GM21381 (cell line): ENCODE measurements around the gene SF3A2.

Experiments
- ATAC-seq: cut with Tn5 transposase; IDR thresholded peaks from one replicate; pipeline ENCODE4 v1.9.1; 2021; ENCODE audit warnings: mild to moderate bottlenecking, moderate library complexity; ENCODE audit not compliant: unreplicated experiment

The SF3A2 gene

DNA sequence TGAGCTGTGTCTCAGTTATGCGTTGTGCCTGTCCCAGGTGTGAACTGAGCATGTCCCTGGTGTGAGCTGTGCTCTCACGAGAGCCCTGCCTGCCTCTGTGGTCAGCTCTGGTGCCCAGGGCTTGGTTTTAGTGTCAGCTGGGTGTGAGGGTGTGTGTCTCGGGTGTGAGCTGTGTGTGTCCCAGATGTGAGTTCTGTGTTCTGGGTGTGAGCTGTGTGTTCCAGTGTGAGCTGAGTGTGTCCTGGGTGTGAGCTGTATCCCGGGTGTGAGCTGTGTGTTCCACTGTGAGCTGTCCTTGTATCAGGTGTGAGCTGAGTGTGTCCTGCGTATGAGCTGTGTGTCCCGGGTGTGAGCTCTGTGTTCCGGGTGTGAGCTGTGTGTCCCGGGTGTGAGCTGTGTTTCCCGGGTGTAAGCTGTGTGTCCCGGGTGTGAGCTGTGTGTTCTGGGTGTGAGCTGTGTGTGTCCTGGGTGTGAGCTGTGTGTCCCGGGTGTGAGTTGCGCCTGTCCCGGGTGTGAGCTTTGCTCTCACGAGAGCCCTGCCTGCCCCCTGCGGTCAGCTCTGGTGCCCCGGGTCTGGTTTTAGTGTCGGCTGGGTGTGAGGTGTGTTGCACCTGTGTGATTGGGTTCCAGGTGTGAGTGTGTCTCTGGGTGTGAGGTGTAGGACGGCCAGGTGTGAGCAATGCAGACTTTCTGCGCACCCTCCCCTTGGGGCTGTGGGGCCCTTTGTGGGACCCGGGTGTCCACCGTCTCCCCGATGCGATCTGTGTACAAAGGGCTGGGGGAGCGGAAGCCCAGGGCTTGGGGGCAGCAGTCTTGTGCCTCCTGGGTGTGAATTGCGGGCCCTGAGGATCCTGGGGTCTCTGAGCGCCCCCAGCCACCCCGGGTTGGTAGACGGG is 52.4 kb downstream of the SF3A2 start:
- ATAC-seq: no peak

DNA sequence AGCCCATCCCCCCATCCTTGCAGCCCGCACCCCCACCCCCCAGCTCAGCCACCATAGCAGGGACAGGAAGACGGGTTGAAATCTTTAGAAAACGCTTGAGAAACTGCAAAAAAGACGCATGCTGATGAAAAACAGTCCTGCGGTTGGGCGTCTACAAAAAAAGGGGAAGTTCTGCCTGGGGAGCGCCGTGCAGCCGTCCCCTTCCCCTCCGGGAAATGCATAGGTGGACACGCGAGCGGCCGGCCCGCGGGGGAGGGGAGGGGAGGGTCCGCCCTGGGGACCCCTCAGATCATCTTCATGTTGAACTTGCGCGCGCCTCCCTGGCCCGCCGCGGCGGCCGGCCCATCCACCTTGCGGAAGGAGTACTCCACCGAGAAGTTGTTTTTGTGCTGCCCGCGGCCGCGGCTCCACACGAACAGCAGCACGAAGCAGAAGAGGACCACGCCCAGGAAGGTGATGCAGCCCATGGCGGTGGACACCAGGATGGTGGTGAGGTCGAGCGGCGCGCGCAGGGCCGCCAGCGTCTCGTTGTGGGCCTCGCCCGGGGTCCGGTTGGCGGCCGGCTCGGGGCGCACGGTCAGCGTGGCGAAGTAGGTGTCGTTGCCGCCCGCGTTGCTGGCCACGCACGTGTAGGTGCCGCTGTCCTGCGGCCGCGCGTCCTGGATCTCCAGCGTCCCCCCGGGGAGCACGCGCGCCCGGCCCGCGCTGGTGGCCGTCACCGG is 53.3 kb downstream of the SF3A2 start:
- ATAC-seq: no peak

DNA sequence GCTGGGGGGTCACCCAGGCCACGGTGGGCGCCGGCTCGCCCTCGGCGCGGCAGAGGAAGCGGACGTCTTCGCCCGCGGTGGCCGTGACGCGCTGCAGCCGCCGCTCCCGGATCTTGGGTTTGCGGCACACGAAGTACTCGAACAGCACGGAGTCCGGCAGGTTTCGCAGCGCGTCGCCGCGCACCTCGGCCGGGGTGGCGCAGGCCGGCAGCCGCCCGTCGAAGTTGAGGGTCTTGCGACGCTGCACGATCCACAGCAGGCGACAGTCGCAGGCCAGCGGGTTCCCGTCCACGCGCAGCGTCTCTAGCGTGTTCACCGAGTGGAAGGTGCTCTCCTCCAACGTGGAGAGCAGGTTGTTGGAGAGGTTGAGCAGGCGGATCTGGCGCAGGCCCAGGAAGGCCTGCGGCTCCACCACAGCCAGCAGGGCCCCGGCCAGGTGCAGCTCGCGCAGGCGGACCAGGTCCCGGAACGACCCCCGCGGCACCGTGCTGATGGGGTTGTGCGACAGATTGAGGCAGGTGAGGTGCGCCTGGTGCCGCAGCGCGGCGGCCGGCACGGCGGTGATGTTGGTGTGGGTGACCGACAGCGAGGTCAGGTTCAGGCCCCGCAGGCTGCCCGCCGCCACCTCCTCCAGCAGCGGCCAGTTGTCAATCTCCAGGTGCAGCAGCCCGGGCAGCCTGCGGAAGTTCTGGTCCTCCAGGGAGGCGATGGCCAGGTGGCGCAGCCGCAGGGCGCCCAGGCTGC is 54.0 kb downstream of the SF3A2 start:
- no peak for ATAC-seq

DNA sequence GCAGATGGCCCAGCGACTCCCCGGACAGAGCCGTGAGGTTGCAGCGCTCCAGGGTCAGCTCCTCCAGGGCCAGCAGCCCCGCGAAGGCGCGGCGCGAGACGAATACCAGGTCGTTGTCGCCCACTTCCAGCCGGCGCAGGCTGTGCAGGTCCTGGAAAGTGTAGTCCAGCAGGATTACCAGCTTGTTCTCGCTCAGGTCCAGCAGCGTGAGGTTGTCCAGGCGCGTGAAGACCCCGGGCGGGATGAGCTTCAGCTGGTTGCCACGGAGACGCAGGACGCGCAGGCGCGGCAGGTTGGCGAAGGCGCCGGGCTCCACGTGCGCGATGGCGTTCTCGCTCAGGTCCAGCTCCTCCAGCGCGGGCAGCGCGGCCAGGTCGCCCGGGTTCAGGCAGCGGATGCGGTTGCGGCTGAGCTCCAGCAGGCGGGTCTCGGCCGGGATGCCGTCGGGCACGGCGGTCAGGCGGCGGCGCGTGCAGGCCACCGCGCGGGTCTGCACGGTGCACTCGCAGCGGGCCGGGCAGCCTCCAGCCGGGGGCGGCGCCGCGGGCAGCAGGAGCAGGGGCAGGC is 54.6 kb downstream of the SF3A2 start:
- ATAC-seq: no peak

DNA sequence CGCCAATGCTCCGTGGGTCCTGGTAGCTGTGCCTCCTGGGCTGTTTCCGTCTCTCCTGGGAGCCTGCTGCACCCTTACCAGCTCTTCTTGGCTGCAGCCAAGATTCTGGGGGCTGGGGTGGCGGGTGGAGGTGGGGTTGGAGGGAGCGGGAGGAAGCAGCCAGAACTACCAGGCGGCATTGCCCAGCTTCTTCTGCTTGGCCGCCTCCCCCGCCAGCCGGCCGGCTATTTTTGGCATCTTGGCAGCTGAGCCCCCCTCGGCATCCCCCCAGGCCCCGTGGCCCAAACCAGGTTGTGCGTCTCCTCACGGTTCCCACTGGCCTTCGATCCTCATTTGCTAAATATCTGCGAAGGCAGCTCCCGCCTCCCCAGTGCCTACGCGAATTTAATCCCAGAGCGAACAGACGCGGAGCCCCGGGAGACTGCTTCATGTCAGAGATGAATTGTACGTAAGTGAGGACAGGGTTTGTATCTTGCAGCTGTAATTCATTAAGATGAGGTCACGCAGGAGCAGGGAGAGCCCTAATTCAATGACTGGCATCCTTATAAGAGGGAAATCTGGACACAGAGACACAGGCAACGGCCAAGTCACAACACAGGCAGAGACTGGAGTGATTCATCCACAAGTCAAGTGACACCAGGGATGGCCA is 58.2 kb downstream of the SF3A2 start:
- ATAC-seq: no peak

DNA sequence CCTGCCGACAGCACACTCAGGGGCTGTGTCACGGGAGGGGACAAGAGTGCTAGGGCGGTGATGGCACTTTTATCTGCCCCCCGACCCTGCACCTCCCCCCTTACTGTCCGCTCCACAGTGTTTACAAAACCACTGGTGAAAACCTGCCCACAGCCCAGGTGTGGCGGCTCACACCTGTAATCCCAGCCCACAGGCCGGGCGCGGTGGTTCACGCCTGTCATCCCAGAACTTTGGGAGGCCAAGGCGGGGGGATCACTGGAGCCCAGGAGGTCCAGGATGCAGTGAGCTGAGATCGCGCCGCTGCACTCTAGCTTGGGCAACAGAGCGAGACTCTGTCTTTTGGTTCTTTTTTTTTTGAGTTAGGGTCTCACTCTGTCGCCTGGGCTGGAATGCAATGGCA is 59.5 kb downstream of the SF3A2 start:
- ATAC-seq: no peak
